ENCODE measurements around the gene SLC5A6.
A peak's percentile ranks its signal among the peaks of the same experiment; 100 is the strongest.

SLC5A6 gene

GRCh38 chr2:27236136-27236535 is 24.1 kb upstream of the SLC5A6 start:
- no peak for DNase-seq

GRCh38 chr2:27233341-27233740 is 21.3 kb upstream of the SLC5A6 start:
- DNase-seq = no peak

- DNase-seq = no peak
Observed at GRCh38 chr2:27231921-27232320, 19.9 kb upstream of the SLC5A6 start.

GRCh38 chr2:27227501-27227900 is 15.4 kb upstream of the SLC5A6 start:
- no peak for DNase-seq

GRCh38 chr2:27225526-27225925 is 13.5 kb upstream of the SLC5A6 start:
- DNase-seq = no peak

- DNase-seq = no peak
Observed at GRCh38 chr2:27223416-27223815, 11.3 kb upstream of the SLC5A6 start.

GRCh38 chr2:27222407-27222806 is 10.3 kb upstream of the SLC5A6 start:
- DNase-seq = no peak

GRCh38 chr2:27221166-27221565 is 9.1 kb upstream of the SLC5A6 start:
- no peak for DNase-seq

- DNase-seq = no peak
Observed at GRCh38 chr2:27220091-27220490, 8.0 kb upstream of the SLC5A6 start.

GRCh38 chr2:27219091-27219490 is 7.0 kb upstream of the SLC5A6 start:
- DNase-seq = no peak

- DNase-seq = no peak
Observed at GRCh38 chr2:27218614-27219013, 6.5 kb upstream of the SLC5A6 start.

GRCh38 chr2:27217173-27218121 is 5.4 kb upstream of the SLC5A6 start, which contains the start of gene CAD:
TSS of gene CAD (plus strand) at chr2:27217369. CDS start at chr2:27217552, 183 bp downstream.
- DNase-seq = peak; percentile 87

GRCh38 chr2:27216416-27217137 is 4.5 kb upstream of the SLC5A6 start:
- DNase-seq = no peak

GRCh38 chr2:27214941-27215340 is 2.9 kb upstream of the SLC5A6 start:
- no peak for DNase-seq

- DNase-seq = peak; percentile 57
Observed at GRCh38 chr2:27212626-27213471, 781 bp upstream of the SLC5A6 start.

GRCh38 chr2:27211241-27211942 is 676 bp downstream of the SLC5A6 start:
- no peak for DNase-seq

- no peak for DNase-seq
Observed at GRCh38 chr2:27209621-27210401, 2.3 kb downstream of the SLC5A6 start.

- no peak for DNase-seq
Observed at GRCh38 chr2:27208486-27209050, 3.5 kb downstream of the SLC5A6 start.

- no peak for DNase-seq
Observed at GRCh38 chr2:27206346-27206745, 5.7 kb downstream of the SLC5A6 start.

- no peak for DNase-seq
Observed at GRCh38 chr2:27205206-27205605, 6.9 kb downstream of the SLC5A6 start.

- DNase-seq = no peak
Observed at GRCh38 chr2:27204566-27204965, 7.5 kb downstream of the SLC5A6 start.

Data from stimulated activated naive CD4-positive, alpha-beta T cell treated with Interleukin-2 at 50 U/mL for 16 hours (primary cell).